Activated T-helper 2 cell treated with anti-CD3 and anti-CD28 coated beads, Interferon-gamma antibody, Interleukin-2, Interleukin-4, amounts not matched to agents 10 μg/mL and 5 μg/mL and 100 μg/mL, durations not matched to agents 14 hours and 24 hours and 36 hours (primary cell): ENCODE results near the gene ASMTL. TPM values are rescaled to one million over a fixed set of nuclear protein-coding genes. Genes with fewer than 3 reads are reported as not detected.
"Not testable (repeated sequence)": the region's sequence is repeated elsewhere in the genome, so short reads cannot be mapped to it uniquely, and the experiment has no call there.

Experiments
- DNase-seq: peaks from one replicate; pipeline ENCODE4 v3.0.0; 2021; ENCODE audit warnings: low spot score
- H3K27ac Mint-ChIP-seq: one replicate; pipeline ENCODE4 v1.8.0; 2021; ENCODE audit warnings: mixed read lengths
- H3K27me3 Mint-ChIP-seq: one replicate; pipeline ENCODE4 v1.8.0; 2021; ENCODE audit warnings: low read depth, mixed read lengths
- H3K36me3 Mint-ChIP-seq: one replicate; pipeline ENCODE4 v1.8.0; 2021; ENCODE audit warnings: low read depth, mixed read lengths
- H3K4me1 Mint-ChIP-seq: one replicate; pipeline ENCODE4 v1.8.0; 2021; ENCODE audit warnings: low read depth, mixed read lengths
- H3K4me3 Mint-ChIP-seq: one replicate; pipeline ENCODE4 v1.8.0; 2021; ENCODE audit warnings: low read depth, mild to moderate bottlenecking, moderate library complexity, mixed read lengths
- H3K9me3 Mint-ChIP-seq: one replicate; pipeline ENCODE4 v1.8.0; 2021; ENCODE audit warnings: mixed read lengths
- intact Hi-C: fragments of 100-400 bp; cut with micrococcal nuclease; formaldehyde crosslinking; loops from one replicate; pipeline ENCODE4 v1.15.1; 2023
- total RNA-seq: library from RNA; stranded (reverse); gene quantifications from 2 replicates; pipeline ENCODE4 v1.2.3, GENCODE V29; 2022

ASMTL gene
- total RNA-seq, 1 donor from 2014 or later, result 41.8 TPM

DNA sequence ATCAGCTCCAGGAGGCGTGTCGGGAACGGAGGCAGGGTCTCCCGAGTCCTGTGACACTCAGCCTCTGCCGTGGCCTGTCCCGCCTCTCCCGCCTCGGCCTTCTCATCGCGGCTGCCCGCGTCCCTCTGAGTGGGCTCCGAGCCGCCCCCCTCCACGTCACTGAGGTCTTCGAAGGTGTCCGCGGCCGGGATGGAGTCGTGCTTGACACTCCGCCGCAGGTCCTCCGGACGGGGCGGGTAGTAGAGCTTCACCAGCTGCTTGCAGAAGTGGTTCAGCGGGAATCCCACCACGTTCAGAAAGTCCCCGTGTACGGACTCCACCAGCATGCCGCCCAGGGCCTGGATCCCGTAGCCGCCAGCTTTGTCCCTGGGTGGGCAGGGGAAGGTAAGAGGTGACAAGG is 25.0 kb downstream of the ASMTL start:
- no peak overlapping the region for H3K4me3 Mint-ChIP-seq
- DNase-seq, result no peak

DNA sequence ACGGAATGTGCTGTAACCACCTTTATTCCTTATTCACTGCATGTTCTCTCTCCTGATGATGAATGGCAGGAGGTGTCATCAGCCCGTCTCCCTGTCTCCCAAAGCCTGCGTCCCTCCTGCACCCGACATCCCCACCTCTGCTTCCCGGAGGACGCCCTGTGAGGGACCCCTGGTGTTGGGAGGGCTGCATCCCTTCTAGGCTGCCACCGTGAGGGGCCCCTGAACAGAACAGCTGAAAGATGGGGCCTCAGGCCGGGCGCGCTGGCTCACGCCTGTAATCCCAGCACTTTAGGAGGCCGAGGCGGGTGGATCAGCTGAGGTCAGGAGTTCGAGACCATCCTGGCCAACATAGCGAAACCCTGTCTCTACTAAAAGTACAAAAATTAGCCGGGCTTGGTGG is 26.4 kb downstream of the ASMTL start:
- H3K4me3 Mint-ChIP-seq, H3K27ac Mint-ChIP-seq, DNase-seq, H3K27me3 Mint-ChIP-seq, H3K4me1 Mint-ChIP-seq, intact Hi-C loops: not testable (repeated sequence)
- H3K36me3 Mint-ChIP-seq, result peaks cover 67% of the 10 kb centered on the region
- peaks cover 34% of the 10 kb centered on the region for H3K9me3 Mint-ChIP-seq

More for the DNA sequence above, 25.0 kb downstream of the ASMTL start:
- peaks cover 58% of the 10 kb centered on the region for H3K36me3 Mint-ChIP-seq
- no peaks in the 10 kb centered on the region for H3K27me3 Mint-ChIP-seq
- H3K27ac Mint-ChIP-seq, result no peak overlapping the region
- intact Hi-C loops, result no loop called here
- peaks cover 21% of the 10 kb centered on the region for H3K9me3 Mint-ChIP-seq
- H3K4me1 Mint-ChIP-seq, result no peaks in the 10 kb centered on the region

DNA sequence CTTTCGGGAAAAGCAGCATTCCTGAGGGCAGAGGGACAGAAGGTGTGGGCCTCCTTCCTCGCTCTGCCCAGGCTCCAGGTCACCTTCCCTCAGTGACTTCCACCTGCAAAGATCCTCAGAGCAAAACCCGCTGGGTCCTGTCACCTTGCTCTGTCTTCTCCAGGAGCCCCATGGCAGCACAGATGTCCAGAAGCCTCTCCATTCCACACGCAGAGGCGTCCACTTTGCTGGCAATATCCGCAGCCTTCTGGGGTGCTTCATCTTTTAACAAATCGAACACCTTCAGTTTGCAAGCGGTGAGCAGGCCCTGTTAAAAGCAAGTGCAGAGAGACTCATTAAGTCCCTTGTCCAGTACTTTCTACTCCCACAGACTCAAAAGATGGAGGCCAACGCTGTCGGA is 27.3 kb downstream of the ASMTL start:
- DNase-seq, result no peak
- Mint-ChIP-seq H3K4me1 (no peaks in the 10 kb centered on the region), H3K27ac (no peak overlapping the region), H3K9me3 (peaks cover 34% of the 10 kb centered on the region), H3K36me3 (peaks cover 75% of the 10 kb centered on the region), H3K27me3 (no peaks in the 10 kb centered on the region), H3K4me3 (no peak overlapping the region)
- intact Hi-C loops, result no loop called here

DNA sequence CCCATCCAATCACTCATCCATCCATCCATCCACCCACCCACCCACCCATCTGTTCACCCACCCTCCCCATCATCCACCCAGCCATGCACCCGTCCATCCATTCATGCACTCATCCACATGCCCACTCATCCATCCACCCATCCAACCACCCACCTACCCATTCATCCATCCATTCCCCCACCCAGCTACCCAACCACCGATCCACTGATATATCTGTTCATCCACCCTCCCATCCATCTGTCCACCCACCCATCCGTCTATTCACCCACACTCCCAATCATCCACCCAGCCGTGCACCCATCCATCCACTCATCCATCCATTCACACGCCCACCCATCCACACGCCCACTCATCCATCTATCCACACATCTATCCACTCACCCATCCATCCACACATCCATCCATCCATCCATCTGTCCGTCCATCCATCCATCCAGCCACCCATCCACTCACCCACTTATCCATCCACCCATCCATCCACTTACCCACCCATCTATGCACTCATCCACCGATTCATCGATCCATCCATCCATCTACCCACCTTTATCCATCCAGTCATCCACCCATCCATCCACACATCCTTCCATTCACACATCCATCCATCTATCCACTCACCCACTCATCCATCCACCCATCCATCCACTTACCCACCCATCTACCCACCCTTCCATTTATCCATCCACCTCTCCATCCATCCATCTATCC is 28.4 kb downstream of the ASMTL start:
- DNase-seq, result no peak
- Mint-ChIP-seq H3K36me3 (peaks cover 78% of the 10 kb centered on the region), H3K27ac (no peak overlapping the region), H3K4me1 (no peaks in the 10 kb centered on the region), H3K9me3 (peaks cover 34% of the 10 kb centered on the region), H3K4me3 (no peak overlapping the region), H3K27me3 (no peaks in the 10 kb centered on the region)
- intact Hi-C loops, result no loop called here

DNA sequence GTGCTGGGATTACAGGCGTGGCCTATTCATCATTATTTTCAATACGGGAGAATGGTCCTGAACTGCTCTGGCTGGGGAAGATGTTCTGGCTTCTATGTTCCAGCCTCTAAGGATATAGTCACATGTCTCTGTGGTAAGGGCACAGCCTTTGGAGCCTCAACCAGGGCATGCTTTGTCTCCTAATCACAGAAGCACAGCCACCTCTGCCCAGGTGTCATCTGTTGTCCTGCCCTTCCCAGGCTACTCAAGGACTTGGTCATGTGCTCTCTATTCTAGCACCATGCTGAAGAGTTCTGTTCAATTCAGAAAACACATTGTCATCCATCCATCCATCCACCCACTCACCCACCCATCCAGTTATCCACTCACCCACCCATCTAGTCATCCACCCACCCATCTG is 29.5 kb downstream of the ASMTL start:
- DNase-seq, result no peak
- no peak overlapping the region for H3K27ac Mint-ChIP-seq
- H3K4me3 Mint-ChIP-seq, result no peak overlapping the region
- H3K36me3 Mint-ChIP-seq, result peaks cover 78% of the 10 kb centered on the region
- H3K9me3 Mint-ChIP-seq, result peaks cover 34% of the 10 kb centered on the region
- intact Hi-C loops, result no loop called here
- no peaks in the 10 kb centered on the region for H3K27me3 Mint-ChIP-seq
- H3K4me1 Mint-ChIP-seq, result no peaks in the 10 kb centered on the region

DNA sequence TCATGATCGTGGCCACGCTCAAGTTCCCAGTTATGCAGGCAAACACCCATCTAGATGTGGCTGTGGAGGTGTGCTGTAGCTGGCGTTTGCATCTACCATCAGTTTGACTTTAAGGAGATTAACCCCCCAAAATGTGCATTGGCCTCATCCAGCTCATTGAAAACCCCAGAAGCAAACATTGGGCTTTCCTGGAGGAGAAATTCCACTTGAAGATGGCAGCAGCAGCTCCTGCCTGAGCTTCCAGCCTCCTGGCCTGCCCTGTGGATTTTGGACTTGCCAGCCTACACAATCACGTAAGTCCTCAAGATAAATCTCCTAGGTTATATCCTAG is 30.6 kb downstream of the ASMTL start:
- Mint-ChIP-seq H3K27ac (no peak overlapping the region), H3K36me3 (peaks cover 73% of the 10 kb centered on the region), H3K4me1 (no peaks in the 10 kb centered on the region), H3K4me3 (no peak overlapping the region), H3K27me3 (no peaks in the 10 kb centered on the region), H3K9me3 (peaks cover 34% of the 10 kb centered on the region)
- DNase-seq, result no peak
- intact Hi-C loops, result no loop called here

DNA sequence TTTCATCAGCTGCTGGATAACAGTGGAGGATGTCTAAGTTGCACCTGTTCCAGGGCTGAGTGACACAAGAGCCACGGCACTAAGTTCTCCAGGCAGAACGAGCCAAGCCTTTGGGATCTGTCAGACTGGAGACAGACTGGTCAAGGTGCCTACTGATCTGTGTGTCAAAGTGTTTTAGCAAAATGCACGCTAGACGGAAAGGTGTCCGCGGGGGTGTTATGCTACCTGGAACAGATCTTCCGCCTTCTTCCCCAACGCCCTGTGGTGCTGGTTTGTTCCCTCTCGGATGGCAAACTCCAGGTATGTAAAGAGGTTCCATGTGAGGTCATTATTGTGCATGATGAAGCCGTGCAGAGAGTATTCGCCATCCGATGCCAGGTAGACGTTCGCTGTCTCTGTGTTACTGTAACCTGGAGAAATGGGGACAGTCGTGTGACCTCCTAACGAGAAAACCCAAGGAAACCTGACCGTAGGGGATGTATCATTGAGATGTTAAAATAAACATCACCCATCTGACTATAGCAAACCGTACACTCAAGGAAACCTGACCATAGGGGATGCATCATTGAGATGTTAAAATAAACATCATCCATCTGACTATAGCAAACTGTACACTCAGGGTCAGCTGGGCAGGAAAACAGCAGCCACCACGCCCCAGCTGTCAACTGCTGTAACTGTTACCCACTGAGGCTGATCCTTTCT is 31.1 kb downstream of the ASMTL start:
- no peak overlapping the region for H3K27ac Mint-ChIP-seq
- intact Hi-C loops, result no loop called here
- peaks cover 68% of the 10 kb centered on the region for H3K36me3 Mint-ChIP-seq
- peaks cover 34% of the 10 kb centered on the region for H3K9me3 Mint-ChIP-seq
- no peaks in the 10 kb centered on the region for H3K4me1 Mint-ChIP-seq
- DNase-seq, result no peak
- H3K27me3 Mint-ChIP-seq, result no peaks in the 10 kb centered on the region
- H3K4me3 Mint-ChIP-seq, result no peak overlapping the region

DNA sequence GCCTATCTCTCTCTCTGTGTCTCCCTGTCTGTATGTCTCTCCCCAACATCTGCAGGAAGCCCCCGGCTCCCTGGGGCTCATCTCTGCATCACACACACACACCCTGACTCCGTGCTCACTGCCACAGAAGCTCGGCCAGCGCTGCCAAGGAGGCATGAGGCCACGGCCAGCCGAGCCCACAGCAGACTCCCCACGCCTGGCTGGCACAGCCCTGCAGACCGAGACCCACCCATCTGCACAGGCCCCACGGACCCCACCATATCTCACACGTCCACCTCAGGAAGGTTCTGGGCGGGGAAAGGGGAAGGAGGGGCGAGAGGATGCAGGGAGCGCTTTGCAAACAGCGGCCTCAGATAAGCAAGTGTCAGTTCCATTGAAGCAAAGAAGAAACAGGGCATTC is 32.3 kb downstream of the ASMTL start:
- H3K9me3 Mint-ChIP-seq, result peaks cover 34% of the 10 kb centered on the region
- H3K36me3 Mint-ChIP-seq, result peaks cover 57% of the 10 kb centered on the region
- H3K4me1 Mint-ChIP-seq, result no peaks in the 10 kb centered on the region
- H3K27ac Mint-ChIP-seq, result no peak overlapping the region
- intact Hi-C loops, result no loop called here
- no peak for DNase-seq
- no peaks in the 10 kb centered on the region for H3K27me3 Mint-ChIP-seq
- no peak overlapping the region for H3K4me3 Mint-ChIP-seq

DNA sequence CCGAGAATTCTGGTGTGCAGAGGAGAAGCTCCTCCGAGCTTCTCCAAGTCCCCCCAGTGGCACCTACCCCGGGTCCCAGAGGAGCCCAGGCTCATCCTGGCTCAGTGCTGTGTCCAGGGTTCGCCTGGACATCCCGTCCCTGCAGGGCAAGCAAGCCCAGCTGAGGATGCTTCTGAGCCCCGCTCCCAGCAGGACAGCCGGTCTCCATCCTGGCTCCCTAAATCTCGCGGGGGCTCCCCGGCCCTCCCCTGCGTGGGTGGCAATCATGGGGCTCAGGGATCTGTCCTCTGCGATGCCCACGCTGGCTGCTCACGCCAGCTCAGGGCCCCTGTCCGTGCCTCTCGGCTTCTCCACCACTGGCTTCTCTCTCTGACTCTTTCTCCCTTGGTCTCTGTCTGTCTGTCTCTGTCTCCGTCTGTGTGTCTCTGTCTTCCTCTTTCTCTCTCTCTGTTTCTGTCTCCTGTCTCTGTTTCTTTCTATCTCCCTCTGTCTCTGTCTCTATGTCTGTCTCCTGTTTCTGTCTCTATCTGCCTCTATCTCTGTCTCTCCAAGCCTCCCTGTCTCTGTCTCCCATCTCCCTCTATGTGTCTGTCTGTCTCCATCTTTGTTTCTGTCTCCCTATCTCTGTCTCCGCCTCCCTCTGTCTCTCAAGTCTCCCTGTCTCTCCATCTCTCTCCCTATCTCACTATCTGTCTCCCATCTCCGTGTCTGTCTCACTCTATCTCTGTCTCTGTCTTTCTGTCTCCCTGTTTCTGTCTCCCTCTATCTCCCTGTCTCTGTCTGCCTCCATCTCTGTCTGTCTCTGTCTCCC is 33.0 kb downstream of the ASMTL start:
- peaks cover 30% of the 10 kb centered on the region for H3K9me3 Mint-ChIP-seq
- peak overlapping the region; percentile 10 for H3K27ac Mint-ChIP-seq
- intact Hi-C loops, result no loop called here
- DNase-seq, result no peak
- H3K36me3 Mint-ChIP-seq, result peaks cover 51% of the 10 kb centered on the region
- H3K27me3 Mint-ChIP-seq, result no peaks in the 10 kb centered on the region
- no peaks in the 10 kb centered on the region for H3K4me1 Mint-ChIP-seq
- H3K4me3 Mint-ChIP-seq, result no peak overlapping the region

DNA sequence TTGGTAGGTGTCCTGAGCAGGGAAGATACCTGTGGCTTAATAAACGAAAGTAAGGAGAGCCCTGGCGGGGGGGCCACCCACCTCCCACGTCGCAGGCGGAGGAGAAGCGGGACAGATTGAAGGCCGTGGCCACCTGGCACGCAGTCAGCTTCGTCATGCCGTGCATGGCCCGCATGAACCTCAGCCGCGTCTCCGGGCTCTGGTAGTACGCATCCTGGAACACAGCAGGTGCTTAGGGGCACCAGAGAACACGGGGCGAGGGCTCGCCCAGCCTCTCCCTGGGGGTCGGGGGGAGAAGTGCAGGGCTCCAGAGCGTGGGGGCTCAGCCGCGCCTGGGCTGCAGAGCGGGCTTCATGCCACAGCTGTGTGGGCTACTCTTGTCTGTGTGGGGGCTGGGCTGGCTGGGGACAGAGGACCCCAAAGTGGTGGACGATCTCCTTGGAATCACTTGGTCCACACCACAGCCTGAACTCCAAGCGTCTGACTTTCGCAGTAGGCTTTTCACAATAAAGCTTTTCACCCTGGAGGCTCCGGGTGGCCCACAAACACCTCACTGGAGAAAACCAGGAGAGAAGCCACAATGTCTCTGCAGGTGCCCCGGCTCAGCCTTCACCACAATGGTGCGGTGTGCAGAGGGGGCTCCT is 33.7 kb downstream of the ASMTL start:
- Mint-ChIP-seq H3K36me3 (peaks cover 47% of the 10 kb centered on the region), H3K4me1 (no peaks in the 10 kb centered on the region), H3K27me3 (no peaks in the 10 kb centered on the region), H3K4me3 (no peak overlapping the region), H3K9me3 (peaks cover 23% of the 10 kb centered on the region), H3K27ac (no peak overlapping the region)
- intact Hi-C loops, result no loop called here
- no peak for DNase-seq

DNA sequence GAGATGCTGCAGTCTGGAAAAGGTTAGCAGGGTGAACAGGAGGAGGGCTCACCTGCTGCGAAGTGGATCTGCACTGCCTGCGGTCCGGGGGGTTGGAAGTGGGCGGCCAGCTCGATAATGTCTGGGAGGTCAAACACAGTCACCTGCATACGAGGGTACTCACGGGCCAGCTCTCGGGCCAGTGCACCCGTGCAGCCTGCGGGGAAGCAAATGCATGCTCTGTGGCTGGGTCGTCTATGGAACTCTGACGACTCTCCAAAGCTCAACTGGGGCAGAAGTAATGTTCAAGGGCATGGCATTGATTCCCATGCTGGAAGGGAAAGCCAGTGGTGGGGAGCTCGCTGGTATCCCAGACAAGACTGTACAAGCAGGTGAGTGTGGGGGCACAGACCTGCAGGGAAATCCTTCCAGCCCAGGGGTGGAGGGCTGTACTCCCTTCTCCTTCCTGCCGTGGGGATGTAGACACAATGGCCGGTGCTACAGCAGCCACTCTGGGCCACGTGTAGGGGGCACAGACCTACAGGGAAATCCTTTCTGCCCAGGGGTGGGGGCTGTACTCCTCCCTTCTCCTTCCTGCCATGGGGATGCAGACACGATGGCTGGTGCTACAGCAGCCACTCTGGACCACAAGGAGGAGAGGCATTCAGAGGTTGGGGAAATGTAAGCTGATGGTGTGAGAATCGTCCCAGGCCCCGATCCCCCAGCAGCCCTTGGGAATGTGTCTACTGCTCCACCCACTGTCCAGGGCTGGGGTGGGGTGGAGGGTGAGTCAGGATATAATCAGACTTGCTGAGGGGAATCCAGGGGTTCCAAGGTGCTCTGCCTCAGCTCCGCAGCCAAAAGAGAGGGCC is 34.6 kb downstream of the ASMTL start:
- peaks cover 14% of the 10 kb centered on the region for H3K9me3 Mint-ChIP-seq
- H3K36me3 Mint-ChIP-seq, result peaks cover 47% of the 10 kb centered on the region
- no peak overlapping the region for H3K27ac Mint-ChIP-seq
- no peaks in the 10 kb centered on the region for H3K4me1 Mint-ChIP-seq
- H3K27me3 Mint-ChIP-seq, result no peaks in the 10 kb centered on the region
- DNase-seq, result no peak
- intact Hi-C loops, result no loop called here
- H3K4me3 Mint-ChIP-seq, result no peak overlapping the region
